Progenitor cell of endocrine pancreas (in vitro differentiated cells): ENCODE data around the gene USP2. TPM values are rescaled to one million over a fixed set of nuclear protein-coding genes. Genes with fewer than 3 reads are reported as not detected.

ENCODE experiments used
- DNase-seq: peaks from one replicate; pipeline ENCODE4 v3.0.0; 2021; ENCODE audit warnings: low spot score; ENCODE audit not compliant: unreplicated experiment
- H3K27ac Mint-ChIP-seq: 2 replicates; pipeline ENCODE4 v1.8.0; 2021; ENCODE audit warnings: mild to moderate bottlenecking, moderate library complexity, mixed read lengths
- H3K27me3 Mint-ChIP-seq: 2 replicates; pipeline ENCODE4 v1.8.0; 2021; ENCODE audit warnings: mixed read lengths
- H3K36me3 Mint-ChIP-seq: 2 replicates; pipeline ENCODE4 v1.8.0; 2022; ENCODE audit warnings: mixed read lengths; ENCODE audit not compliant: insufficient read depth
- H3K4me1 Mint-ChIP-seq: 2 replicates; pipeline ENCODE4 v1.8.0; 2021; ENCODE audit warnings: low read depth, mixed read lengths
- H3K4me3 Mint-ChIP-seq: 2 replicates; pipeline ENCODE4 v1.8.0; 2021; ENCODE audit warnings: low read depth, mild to moderate bottlenecking, moderate library complexity, mixed read lengths
- H3K9me3 Mint-ChIP-seq: 2 replicates; pipeline ENCODE4 v1.8.0; 2021; ENCODE audit warnings: low read depth, mixed read lengths
- total RNA-seq: library from RNA; stranded (reverse); gene quantifications from 2 replicates; pipeline ENCODE4 v1.2.1, GENCODE V29; 2021
- TF ChIP-seq, protein P1 (sequence below): fragments of 200-600 bp; sonication (generic); IDR thresholded peaks from one replicate; pipeline ENCODE4 v1.5.0; 2021; ENCODE audit warnings: antibody characterized with exemption, mild to moderate bottlenecking; ENCODE audit not compliant: unreplicated experiment

Gene USP2
- total RNA-seq, 1 donor from 2014 or later = 5.1 TPM

DNA sequence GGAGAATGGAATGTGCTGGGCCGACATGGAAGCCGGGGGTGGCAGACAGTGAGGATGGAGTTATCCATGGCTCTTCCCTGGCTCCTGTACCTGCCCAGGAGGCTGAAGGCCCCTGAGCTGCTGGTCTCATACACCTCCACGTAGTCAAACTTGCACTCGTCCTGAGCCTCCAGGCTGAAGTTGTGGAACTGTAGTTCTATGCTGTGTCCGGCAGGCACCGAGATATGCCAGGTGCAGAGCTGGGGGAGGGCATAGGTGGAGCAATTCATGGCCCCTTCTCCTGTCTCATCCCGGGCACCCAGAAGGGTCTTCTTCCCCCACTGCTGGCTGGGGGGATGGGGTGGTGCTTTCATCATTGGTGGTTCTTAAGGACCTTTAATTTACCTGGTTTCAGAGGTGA, 37.8 kb downstream of the USP2 start:
- Mint-ChIP-seq H3K4me3 (no peak overlapping the region), H3K27ac (no peak overlapping the region), H3K36me3 (no peaks in the 10 kb centered on the region), H3K9me3 (no peaks in the 10 kb centered on the region), H3K27me3 (peaks cover 73% of the 10 kb centered on the region), H3K4me1 (no peaks in the 10 kb centered on the region)
- no peak for DNase-seq
- TF ChIP-seq, protein P1, sequence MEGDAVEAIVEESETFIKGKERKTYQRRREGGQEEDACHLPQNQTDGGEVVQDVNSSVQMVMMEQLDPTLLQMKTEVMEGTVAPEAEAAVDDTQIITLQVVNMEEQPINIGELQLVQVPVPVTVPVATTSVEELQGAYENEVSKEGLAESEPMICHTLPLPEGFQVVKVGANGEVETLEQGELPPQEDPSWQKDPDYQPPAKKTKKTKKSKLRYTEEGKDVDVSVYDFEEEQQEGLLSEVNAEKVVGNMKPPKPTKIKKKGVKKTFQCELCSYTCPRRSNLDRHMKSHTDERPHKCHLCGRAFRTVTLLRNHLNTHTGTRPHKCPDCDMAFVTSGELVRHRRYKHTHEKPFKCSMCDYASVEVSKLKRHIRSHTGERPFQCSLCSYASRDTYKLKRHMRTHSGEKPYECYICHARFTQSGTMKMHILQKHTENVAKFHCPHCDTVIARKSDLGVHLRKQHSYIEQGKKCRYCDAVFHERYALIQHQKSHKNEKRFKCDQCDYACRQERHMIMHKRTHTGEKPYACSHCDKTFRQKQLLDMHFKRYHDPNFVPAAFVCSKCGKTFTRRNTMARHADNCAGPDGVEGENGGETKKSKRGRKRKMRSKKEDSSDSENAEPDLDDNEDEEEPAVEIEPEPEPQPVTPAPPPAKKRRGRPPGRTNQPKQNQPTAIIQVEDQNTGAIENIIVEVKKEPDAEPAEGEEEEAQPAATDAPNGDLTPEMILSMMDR = no peak

- TF ChIP-seq, protein P1 = no peak
- Mint-ChIP-seq H3K4me3 (no peak overlapping the region), H3K36me3 (no peaks in the 10 kb centered on the region), H3K27me3 (peaks cover 70% of the 10 kb centered on the region), H3K9me3 (no peaks in the 10 kb centered on the region), H3K27ac (no peak overlapping the region), H3K4me1 (peaks cover 3% of the 10 kb centered on the region)
- no peak for DNase-seq
Observed at GRCh38 chr11:119342362-119343130, 38.9 kb downstream of the USP2 start.

- no peak overlapping the region for H3K4me3 Mint-ChIP-seq
- no peak for DNase-seq
- H3K27me3 Mint-ChIP-seq = peaks cover 64% of the 10 kb centered on the region
- TF ChIP-seq, protein P1 = no peak
- no peak overlapping the region for H3K27ac Mint-ChIP-seq
- H3K4me1 Mint-ChIP-seq = peaks cover 3% of the 10 kb centered on the region
- H3K9me3 Mint-ChIP-seq = no peaks in the 10 kb centered on the region
- no peaks in the 10 kb centered on the region for H3K36me3 Mint-ChIP-seq
Observed at GRCh38 chr11:119342023-119342300, 39.5 kb downstream of the USP2 start.

DNA sequence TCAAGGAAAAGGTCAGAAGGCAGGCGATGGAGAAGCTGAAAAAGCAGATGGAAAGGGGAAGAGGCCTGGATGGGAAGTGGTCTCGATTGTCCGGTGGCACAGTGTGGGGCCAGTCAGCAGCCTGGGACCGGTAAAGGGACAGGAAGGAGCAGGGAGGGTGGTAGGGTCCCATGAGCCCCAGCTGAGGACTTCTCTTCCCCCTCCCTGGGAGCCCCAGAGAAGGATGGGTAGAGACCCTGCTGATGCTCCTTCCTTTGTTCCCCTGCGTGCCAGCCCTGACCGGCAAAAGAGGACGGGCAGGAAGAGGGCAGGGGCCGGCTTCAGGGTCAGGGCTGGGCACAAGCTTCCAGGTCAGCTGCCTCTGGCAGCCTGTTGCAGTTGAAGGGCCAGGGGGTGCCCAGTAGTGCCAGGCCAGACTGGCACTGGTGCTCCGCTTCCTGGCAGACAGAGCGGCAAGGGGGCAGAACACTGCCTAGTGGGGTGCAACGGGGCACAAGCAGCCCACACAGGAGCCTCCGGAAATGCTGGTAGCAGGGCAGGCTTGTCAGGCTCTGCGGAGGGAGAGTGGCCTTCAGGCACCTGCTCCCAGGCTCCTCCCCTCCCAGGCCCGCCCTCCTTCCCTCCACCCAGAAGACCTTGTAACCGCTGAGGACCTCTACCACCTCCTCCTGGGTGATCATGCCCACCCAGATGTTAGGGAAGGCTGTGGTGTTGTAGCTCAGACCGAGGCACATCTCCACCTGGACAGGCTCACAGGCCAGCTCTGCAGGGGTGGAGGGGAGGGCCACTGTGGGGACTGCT, 40.1 kb downstream of the USP2 start:
- H3K27me3 Mint-ChIP-seq = peaks cover 59% of the 10 kb centered on the region
- no peak overlapping the region for H3K27ac Mint-ChIP-seq
- peaks cover 3% of the 10 kb centered on the region for H3K4me1 Mint-ChIP-seq
- DNase-seq = no peak
- H3K4me3 Mint-ChIP-seq = no peak overlapping the region
- peaks cover under 1% of the 10 kb centered on the region for H3K36me3 Mint-ChIP-seq
- H3K9me3 Mint-ChIP-seq = no peaks in the 10 kb centered on the region
- TF ChIP-seq, protein P1 = no peak

GRCh38 chr11:119340335-119341221, 40.9 kb downstream of the USP2 start, which contains the start of gene C1QTNF5:
TSS of gene C1QTNF5 (minus strand) at chr11:119340883. CDS start at chr11:119340397, 486 bp downstream.
- Mint-ChIP-seq H3K27ac (no peak within 1 kb of the TSS), H3K27me3 (peaks cover 58% of the 10 kb centered on the region), H3K9me3 (no peaks in the 10 kb centered on the region), H3K4me3 (no peak within 1 kb of the TSS), H3K4me1 (peaks cover 5% of the 10 kb centered on the region), H3K36me3 (peaks cover 3% of the 10 kb centered on the region)
- DNase-seq = no peak
- TF ChIP-seq, protein P1 = no peak
